K562 (cell line): ENCODE data around the gene RSPH6A. TPM values are rescaled to one million over a fixed set of nuclear protein-coding genes. Genes with fewer than 3 reads are reported as not detected.

ENCODE experiments used
- ATAC-seq: fragments of 200-7000 bp; cut with Tn5 transposase; 3 replicates; pipeline ENCODE4 v1.9.1; 2020; ENCODE audit warnings: moderate library complexity
- Bru-seq: library from RNA; stranded (reverse); fragments of 400-500 nt; gene quantifications from one replicate; lab custom pipeline; 2021; lab: Mats Ljungman, UMichigan
- BruChase-seq, 2 experiments: library from RNA; stranded (reverse); fragments of 400-500 nt; gene quantifications; one replicate each; lab custom pipeline; 2021; lab: Mats Ljungman, UMichigan
- BruUV-seq: library from RNA; stranded (reverse); fragments of 400-500 nt; replicated peaks from 2 replicates; lab custom pipeline; 2021; lab: Mats Ljungman, UMichigan
- CTCF ChIA-PET: fragments of 300-600 bp; formaldehyde crosslinking; extraction: SDS; loops from one replicate; lab custom pipeline; 2021; ENCODE audit warnings: low intra/inter-chr PET ratio; lab: Yijun Ruan, JAX
- POLR2A ChIA-PET: fragments of 300-600, 350-650 bp; sonication (Branson Sonifier 250); formaldehyde crosslinking; extraction: SDS; loops from one replicate; lab custom pipeline; 2021; ENCODE audit warnings: antibody characterized with exemption, inconsistent platforms; lab: Yijun Ruan, JAX
- DNase-seq, 4 experiments: peaks; one replicate each; pipeline versions ENCODE4 v3.0.0 to v3.0.0-alpha.2; 2011 to 2018; ENCODE audit warnings: low spot score in 3 of 4, mixed read lengths in 3 of 4; ENCODE audit errors: extremely low read depth in 1 of 4
- FAIRE-seq: peaks from 2 replicates; lab custom pipeline; 2011; peaks lifted over from hg19 to GRCh38; lab: Jason Lieb, UNC
- H2AFZ ChIP-seq: 2 replicates; pipeline ENCODE4 v1.6.0; 2011; ENCODE audit warnings: low read depth, low read length, control low read depth, inconsistent platforms
- H3K27ac ChIP-seq: fragments of 200-600 bp; 3 replicates; pipeline ENCODE4 v1.8.0; 2011; ENCODE audit warnings: low read depth, mild to moderate bottlenecking, control low read depth, inconsistent platforms, low read length, moderate library complexity, mixed read lengths; ENCODE audit errors: extremely low read depth
- H3K27me3 ChIP-seq, 2 experiments: fragments of 300-600 bp in 1 of 2; 2 replicates in 1 of 2; 3 replicates in 1 of 2; pipeline versions ENCODE4 v1.6.0 to v1.8.0; 2011; ENCODE audit warnings: inconsistent platforms in 2 of 2, low read length in 2 of 2, mild to moderate bottlenecking in 1 of 2, mixed read lengths in 1 of 2, moderate library complexity in 1 of 2; ENCODE audit not compliant: control insufficient read depth in 2 of 2, insufficient read depth in 2 of 2
- H3K36me3 ChIP-seq: fragments of 300-600 bp; 3 replicates; pipeline ENCODE4 v1.8.0; 2011; ENCODE audit warnings: mild to moderate bottlenecking, low read length, inconsistent platforms; ENCODE audit not compliant: control insufficient read depth, insufficient read depth
- H3K4me1 ChIP-seq, 2 experiments: fragments of 200-600 bp in 1 of 2; replicated peaks in 1 of 2; 2 replicates in 1 of 2; 3 replicates in 1 of 2; pipeline versions ENCODE4 v1.5.1 to v1.8.0; 2011; ENCODE audit warnings: inconsistent platforms in 2 of 2, low read length in 2 of 2, mild to moderate bottlenecking in 1 of 2, mixed read lengths in 1 of 2, moderate library complexity in 1 of 2; ENCODE audit not compliant: control insufficient read depth in 2 of 2, insufficient read depth in 2 of 2
- H3K4me2 ChIP-seq: 2 replicates; pipeline ENCODE4 v1.6.1; 2011; ENCODE audit warnings: low read length, control low read depth, inconsistent platforms, mixed read lengths; ENCODE audit not compliant: insufficient read depth
- H3K4me3 ChIP-seq: fragments of 200-600 bp; sonication (generic), shearing (Covaris generic); 2 replicates; pipeline ENCODE4 v1.5.1; 2016; ENCODE audit warnings: control low read depth, inconsistent platforms
- H3K79me2 ChIP-seq: fragments of 200-600 bp; 3 replicates; pipeline ENCODE4 v1.8.0; 2011; ENCODE audit warnings: low read length, inconsistent platforms; ENCODE audit not compliant: control insufficient read depth, insufficient read depth
- H3K9ac ChIP-seq, 2 experiments: 2 replicates each; pipeline versions ENCODE4 v1.6.0 to v1.6.1; 2011; ENCODE audit warnings: low read depth in 2 of 2, low read length in 2 of 2, control low read depth in 1 of 2, inconsistent platforms in 1 of 2, mild to moderate bottlenecking in 1 of 2, mixed read lengths in 1 of 2; ENCODE audit not compliant: insufficient read depth in 1 of 2
- H3K9me1 ChIP-seq: one replicate; pipeline ENCODE4 v1.6.0; 2011; ENCODE audit warnings: inconsistent platforms, mild to moderate bottlenecking, low read length, moderate library complexity; ENCODE audit not compliant: control insufficient read depth, insufficient read depth
- H3K9me3 ChIP-seq: replicated peaks from 2 replicates; pipeline ENCODE4 v1.5.1; 2011; ENCODE audit warnings: low read depth, low read length, inconsistent platforms; ENCODE audit not compliant: control insufficient read depth, insufficient read depth
- H4K20me1 ChIP-seq: replicated peaks from 2 replicates; pipeline ENCODE4 v1.6.1; 2011; ENCODE audit warnings: low read length, inconsistent platforms, mixed read lengths; ENCODE audit not compliant: control insufficient read depth, insufficient read depth
- ELF2 ChIP-seq: fragments of 250-450 bp; sonication (Bioruptor Pico); IDR thresholded peaks from 2 replicates; pipeline ENCODE4 v1.5.0; 2021; ENCODE audit warnings: mild to moderate bottlenecking
- FOXA3 ChIP-seq, 2 experiments: fragments of 450-650 bp in 1 of 2; sonication (generic) in 1 of 2; formaldehyde crosslinking; IDR thresholded peaks in 1 of 2; conservative IDR thresholded peaks in 1 of 2; 2 replicates each; pipeline versions ENCODE4 v1.4.0 to v1.8.0; 2020 to 2022; ENCODE audit warnings: mild to moderate bottlenecking in 2 of 2, missing genetic modification reagents in 1 of 2
- ILK ChIP-seq: fragments of 450-650 bp; IDR thresholded peaks from 2 replicates; pipeline ENCODE4 v1.6.1; 2016; ENCODE audit warnings: missing genetic modification characterization, low read depth, mild to moderate bottlenecking, missing compliant biosample characterization, moderate library complexity, borderline replicate concordance
- MYC ChIP-seq, 2 experiments: fragments of 250-450 bp in 1 of 2; sonication (Bioruptor Pico) in 1 of 2; IDR thresholded peaks; 2 replicates each; pipeline versions ENCODE4 v1.5.1 to v1.6.1; 2012 to 2021; ENCODE audit warnings: low read depth in 2 of 2, borderline replicate concordance in 1 of 2, improper control_type of control experiment in 1 of 2, low read length in 1 of 2, mild to moderate bottlenecking in 1 of 2, moderate library complexity in 1 of 2
- POLR2G ChIP-seq: fragments of 200-400 bp; formaldehyde crosslinking; IDR thresholded peaks from 2 replicates; pipeline ENCODE4 v1.6.1; 2017; ENCODE audit warnings: low read depth, mild to moderate bottlenecking, antibody characterized with exemption, low read length, moderate library complexity
- PTRF ChIP-seq: fragments of 450-650 bp; IDR thresholded peaks from 2 replicates; pipeline ENCODE4 v1.6.1; 2016; ENCODE audit warnings: mild to moderate bottlenecking, missing genetic modification characterization, missing compliant biosample characterization
- RBBP5 ChIP-seq: fragments of 200-600 bp; sonication (generic); IDR thresholded peaks from 2 replicates; pipeline ENCODE4 v1.6.1; 2012; ENCODE audit warnings: borderline replicate concordance, mild to moderate bottlenecking, low read length, control low read depth, inconsistent platforms; ENCODE audit not compliant: insufficient read depth, poor library complexity, severe bottlenecking
- SRSF9 ChIP-seq: fragments of 200-400 bp; formaldehyde crosslinking; IDR thresholded peaks from 2 replicates; pipeline ENCODE4 v1.6.1; 2017; ENCODE audit warnings: low read depth, low read length, borderline replicate concordance
- THAP7 ChIP-seq: fragments of 250-450 bp; sonication (Bioruptor Pico); IDR thresholded peaks from 2 replicates; pipeline ENCODE4 v1.5.0; 2021
- THRAP3 ChIP-seq: fragments of 450-650 bp; IDR thresholded peaks from 2 replicates; pipeline ENCODE4 v1.6.1; 2016; ENCODE audit warnings: mild to moderate bottlenecking, inconsistent platforms, borderline replicate concordance
- ZBTB33 ChIP-seq: sonication (generic); formaldehyde crosslinking; IDR thresholded peaks from 2 replicates; pipeline ENCODE4 v1.8.1; 2023; ENCODE audit warnings: mild to moderate bottlenecking, missing genetic modification reagents
- ZC3H11A ChIP-seq: IDR thresholded peaks from 2 replicates; pipeline ENCODE4 v1.6.1; 2012; ENCODE audit warnings: low read depth, low read length, improper control_type of control experiment
- ZNF586 ChIP-seq: fragments of 450-650 bp; formaldehyde crosslinking; conservative IDR thresholded peaks from 2 replicates; pipeline ENCODE4 v1.4.0; 2020; ENCODE audit warnings: mild to moderate bottlenecking, moderate library complexity
- WGBS: fragments of 100-300 bp; shearing (Covaris generic); methylation state at CpG from one replicate; pipeline ENCODE4 v1.1.6; 2016; ENCODE audit warnings: low coverage, mixed read lengths; ENCODE audit not compliant: insufficient coverage; ENCODE audit errors: missing lambda C conversion rate; 5-methylcytosine and 5-hydroxymethylcytosine counted together
- in situ Hi-C: fragments of 300-500 bp; cut with MboI; formaldehyde crosslinking; loops from 4 replicates; pipeline ENCODE4 v1.15.0; 2018; ENCODE audit warnings: inconsistent platforms, mixed read lengths
- intact Hi-C: fragments of 100-400 bp; cut with micrococcal nuclease; formaldehyde crosslinking; loops from 2 replicates; pipeline ENCODE4 v1.14.2; 2022
- long read RNA-seq, 3 experiments: library from polyadenylated mRNA in 2 of 3; library from RNA in 1 of 3; unstranded in 2 of 3; stranded (forward) in 1 of 3; transcript quantifications; one replicate each; pipeline ENCODE4 v2.0.0, GENCODE V29; 2019 to 2022
- polyA minus RNA-seq, 3 experiments: library from RNA; depleted of rRNA, polyadenylated mRNA; stranded (reverse); fragments of >200 nt; gene quantifications; 2 replicates each; pipeline ENCODE4 v1.2.3, GENCODE V29; 2011
- polyA plus RNA-seq, 8 experiments: library from polyadenylated mRNA; depleted of rRNA in 4 of 8; stranded (reverse) in 5 of 8; unstranded in 3 of 8; fragments of >200 nt; fragmentation: Nextera tagmentation in 2 of 8; fragmentation: Illumina TruSeq in 1 of 8; extraction: Ambion mirVana in 2 of 8; extraction: Trizol in 1 of 8; gene quantifications; 2 replicates each; pipeline versions ENCODE4 v1.2.1 to v1.2.3, GENCODE V29; 2011 to 2014; ENCODE audit warnings: inconsistent platforms in 1 of 8, missing spikeins in 1 of 8
- total RNA-seq, 7 experiments: library from RNA; depleted of rRNA in 6 of 7; stranded (reverse); fragments of >200 nt in 6 of 7; fragmentation: Illumina TruSeq in 2 of 7; extraction: Trizol in 2 of 7; gene quantifications; 2 replicates each; pipeline versions ENCODE4 v1.2.1 to v1.2.3, GENCODE V29; 2011 to 2021; ENCODE audit warnings: low replicate concordance in 1 of 7

The RSPH6A gene
- total RNA-seq (2011; cell fraction: chromatin; rRNA removed; ENCODE audit: low replicate concordance): 0.63 and 3.1 TPM in 2 replicates
- total RNA-seq (2011; cell fraction: nucleolus; rRNA removed): 1.5 and 1.7 TPM in 2 replicates
- total RNA-seq (2011; cell fraction: nucleoplasm; rRNA removed): 0.81 and 1.1 TPM in 2 replicates
- total RNA-seq (2014; rRNA removed): not detected in 2 replicates
- not detected in 2 replicates for total RNA-seq (2014; rRNA removed; fragmentation: Illumina TruSeq; extraction: Trizol)
- 0.07 TPM in 1 of 2 replicates, not detected in the other for total RNA-seq (2015; rRNA removed; fragmentation: Illumina TruSeq; extraction: Trizol)
- total RNA-seq (2021): 0.07 TPM in 1 of 2 replicates, not detected in the other
- 0.03 and 0.04 TPM in 2 replicates for polyA plus RNA-seq (2011; rRNA removed)
- polyA plus RNA-seq (2011; cell fraction: cytosol; rRNA removed): not detected in 2 replicates
- polyA plus RNA-seq (2011; cell fraction: nucleus; rRNA removed): 0.08 and 0.14 TPM in 2 replicates
- polyA plus RNA-seq (2012): 0.05 and 0.15 TPM in 2 replicates
- not detected in 2 replicates for polyA plus RNA-seq (2014; fragmentation: Illumina TruSeq; extraction: Trizol)
- not detected for polyA plus RNA-seq (2014; fragmentation: Nextera tagmentation; extraction: Ambion mirVana)
- polyA plus RNA-seq (2014; rRNA removed): 0.07 and 0.15 TPM in 2 replicates
- 0.09 TPM in 1 of 2 replicates, not detected in the other for polyA minus RNA-seq (2011; rRNA and poly(A)+ RNA removed)
- not detected in 2 replicates for polyA minus RNA-seq (2011; cell fraction: cytosol; rRNA and poly(A)+ RNA removed)
- polyA minus RNA-seq (2011; cell fraction: nucleus; rRNA and poly(A)+ RNA removed): 0.54 and 0.56 TPM in 2 replicates
- percentile 17 among the genes with signal in this experiment for Bru-seq, nascent RNA
- BruChase-seq, experiment 1, labeled RNA remaining after a 2-hour chase: percentile 32 among the genes with signal in this experiment
- BruChase-seq, experiment 2, labeled RNA remaining after a 6-hour chase: percentile 35 among the genes with signal in this experiment
- long read RNA-seq, experiment 1: 0 reads
- long read RNA-seq, experiment 2: 0 reads
- long read RNA-seq, experiment 3: 0 reads

GRCh38 chr19:45814851-45815480 lies at the start of gene RSPH6A:
RSPH6A (minus strand) TSS chr19:45815308; CDS start chr19:45815176, 132 bp downstream.
- no peak within 1 kb of the TSS for H3K27ac ChIP-seq
- H2AFZ ChIP-seq: no peak within 1 kb of the TSS
- intact Hi-C loops (loop anchor here (5.0 to 10.0 kb wide), 2 partner anchors 197 to 260 kb away; no protein-coding TSS in a partner anchor), in situ Hi-C loops (no loop called here)
- TF ChIP-seq POLR2G: peak; percentile 63
- no peak for TF ChIP-seq MYC (IDR thresholded peaks at IDR 0.05; ENCODE audit: low read depth, low read length)
- TF ChIP-seq MYC (CRISPR knock-in tag; IDR thresholded peaks at IDR 0.05; ENCODE audit: borderline replicate concordance, low read depth): no peak
- no peak for TF ChIP-seq ZC3H11A
- no peak for TF ChIP-seq SRSF9
- no peak for TF ChIP-seq THRAP3
- TF ChIP-seq ZBTB33 (CRISPR knock-in tag): peak; percentile 37; the same call in 1 of the 2 replicates
- no peak for TF ChIP-seq RBBP5
- no peak for TF ChIP-seq FOXA3 (CRISPR knock-in tag; conservative IDR thresholded peaks at IDR 0.05 in 1 of 2, IDR thresholded peaks at IDR 0.05 in 1 of 2)
- no peak for TF ChIP-seq THAP7 (CRISPR knock-in tag)
- no peak for TF ChIP-seq PTRF (tag)
- TF ChIP-seq ZNF586 (CRISPR knock-in tag): no peak
- no peak for TF ChIP-seq ELF2 (CRISPR knock-in tag)
- TF ChIP-seq ILK (tag): no peak
- H3K4me3 ChIP-seq: no peak within 1 kb of the TSS
- WGBS: 95% methylated on average over 21 of the region's 40 CpGs
- H3K9me3 ChIP-seq: no peaks in the 10 kb centered on the region
- H3K36me3 ChIP-seq: peaks cover 27% of the 10 kb centered on the region; the same call in 2 of the 3 replicates
- no peaks in the 10 kb centered on the region for H3K27me3 ChIP-seq
- H3K79me2 ChIP-seq: no peaks in the 10 kb centered on the region
- FAIRE-seq (no peak), DNase-seq (no peak), ATAC-seq (no peak)
- no peak within 1 kb of the TSS for H3K4me2 ChIP-seq
- peaks cover 6 to 42% of the 10 kb centered on the region in 2 experiments; a peak in 4 of 5 replicates for H3K4me1 ChIP-seq
- ChIA-PET POLR2A (interaction anchor here (0.6 to 1.5 kb wide), 2 partner anchors 11 to 117 kb away, joined by 4 to 5 read pairs; no protein-coding TSS in a partner anchor), CTCF (no interaction called here)
- H3K9ac ChIP-seq: no peak within 1 kb of the TSS
- peaks cover 7% of the 10 kb centered on the region; the same call in 1 of the 2 replicates for H4K20me1 ChIP-seq
- BruUV-seq: no TSS peak
- peaks cover 2% of the 10 kb centered on the region for H3K9me1 ChIP-seq
